Activated gamma-delta T cell treated with Interleukin-2 at 50 U/mL for 16 hours (primary cell): ENCODE data around the gene VWA3B.
"Not testable (repeated sequence)": the region's sequence is repeated elsewhere in the genome, so short reads cannot be mapped to it uniquely, and the experiment has no call there.

Experiments
- DNase-seq: peaks from one replicate; pipeline ENCODE4 v3.0.0-alpha.2; 2020

VWA3B gene

DNA sequence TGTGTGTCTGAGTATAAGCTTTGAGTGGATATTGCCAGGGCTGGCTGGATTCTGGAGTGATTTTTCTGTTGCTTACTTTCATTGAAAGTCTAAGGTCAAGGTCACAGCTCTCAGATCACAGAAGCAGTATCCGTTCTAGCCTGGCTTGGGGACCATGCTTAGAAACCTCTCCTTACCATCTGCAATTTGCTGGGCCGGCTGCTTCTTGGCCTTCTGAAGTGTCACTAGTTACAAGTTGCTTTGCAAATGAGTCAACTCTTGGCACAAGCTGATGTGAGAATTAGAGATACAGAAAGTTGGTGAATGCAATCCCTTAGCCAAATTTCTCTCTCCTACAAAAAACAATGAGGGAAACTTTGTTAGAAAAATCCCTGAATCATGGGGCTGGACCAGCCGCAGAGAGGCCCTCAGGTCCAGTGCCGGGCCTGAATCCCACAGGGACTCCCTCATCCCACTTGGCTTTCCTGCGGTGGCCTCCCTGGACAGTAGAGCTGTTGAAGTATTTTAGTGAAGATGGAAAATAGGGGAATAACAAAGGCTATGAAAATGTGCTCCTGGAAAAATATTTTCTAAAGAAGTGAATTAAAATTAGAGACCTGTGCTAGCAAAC, 166.6 kb downstream of the VWA3B start:
- DNase-seq: no peak

DNA sequence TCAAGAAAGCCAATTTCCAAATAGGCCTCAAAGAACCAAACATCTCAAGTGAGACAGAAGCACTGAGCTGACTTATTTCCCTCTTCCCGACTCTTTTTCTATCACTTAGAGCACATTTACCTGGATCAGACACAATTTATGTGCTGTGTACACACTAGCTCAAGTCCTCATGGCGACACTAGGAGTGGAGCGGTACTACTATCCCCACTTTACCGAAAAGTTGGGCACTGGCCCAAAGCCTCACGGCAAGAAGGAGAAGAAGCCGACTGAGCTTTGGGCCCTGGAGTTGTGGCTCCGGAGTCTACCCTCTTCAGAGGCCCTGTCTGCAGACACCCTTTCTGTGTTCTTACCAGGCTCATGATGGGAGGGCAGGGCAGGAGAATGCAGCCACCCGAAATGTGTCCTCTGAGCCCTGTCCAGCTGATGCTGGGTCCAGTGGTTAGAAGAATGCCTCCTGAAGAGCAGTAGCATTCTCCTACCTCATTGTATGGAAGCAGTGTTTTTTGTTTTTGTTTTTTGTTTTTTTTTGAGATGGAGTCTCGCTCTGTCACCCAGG, 167.6 kb downstream of the VWA3B start:
- DNase-seq: no peak

DNA sequence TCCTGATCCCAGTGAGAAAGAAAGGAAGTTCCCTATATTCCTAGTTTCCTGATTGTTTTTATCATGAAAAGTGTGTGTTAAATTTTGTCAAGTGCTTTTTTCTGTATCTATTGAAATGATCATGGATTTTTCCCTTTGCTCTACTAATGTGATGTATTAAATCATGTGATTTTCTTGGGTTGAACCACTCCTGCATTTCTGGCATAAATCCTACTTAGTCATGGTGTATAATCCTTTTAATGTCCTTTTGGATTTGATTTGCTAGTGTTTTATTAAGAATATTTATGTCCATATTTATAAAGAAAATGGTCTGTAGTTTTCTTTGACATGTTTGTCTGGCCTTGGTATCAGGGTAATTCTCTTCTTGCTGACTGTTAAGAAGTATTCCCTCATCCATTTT, 171.9 kb downstream of the VWA3B start:
- DNase-seq: no peak

DNA sequence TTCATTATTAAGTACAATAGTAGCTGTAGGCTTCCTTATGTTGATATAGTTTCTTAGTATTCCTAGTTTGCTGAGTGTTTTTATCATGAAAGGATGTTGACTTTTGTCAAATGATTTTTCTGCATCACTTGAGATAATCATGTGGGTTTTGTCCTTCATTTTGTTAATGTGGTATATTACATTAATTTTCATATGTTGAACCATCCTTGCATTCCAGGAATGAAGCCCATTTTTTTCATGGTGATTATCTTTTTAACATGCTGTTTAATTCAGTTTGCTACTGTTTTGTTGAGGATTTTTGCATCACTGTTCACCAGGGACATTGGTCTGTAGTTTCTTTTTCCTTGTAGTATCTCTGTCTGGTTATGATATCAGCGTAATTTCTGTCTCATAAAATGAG, 176.4 kb downstream of the VWA3B start:
- no peak for DNase-seq

DNA sequence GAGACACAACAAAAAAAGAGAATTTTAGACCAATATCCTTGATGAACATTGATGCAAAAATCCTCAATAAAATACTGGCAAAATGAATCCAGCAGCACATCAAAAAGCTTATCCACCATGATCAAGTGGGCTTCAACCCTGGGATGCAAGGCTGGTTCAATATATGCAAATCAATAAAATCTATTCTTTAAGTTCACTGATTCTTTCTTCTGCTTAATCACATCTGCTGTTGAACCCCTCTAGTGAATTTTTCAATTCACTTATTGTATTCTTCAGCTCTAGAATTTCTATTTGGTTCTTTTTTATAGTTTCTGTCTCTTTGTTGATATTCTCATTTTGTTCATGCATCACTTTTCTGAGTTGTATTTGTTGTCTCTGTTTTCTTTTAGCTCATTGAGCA, 181.3 kb downstream of the VWA3B start:
- not testable (repeated sequence) for DNase-seq

DNA sequence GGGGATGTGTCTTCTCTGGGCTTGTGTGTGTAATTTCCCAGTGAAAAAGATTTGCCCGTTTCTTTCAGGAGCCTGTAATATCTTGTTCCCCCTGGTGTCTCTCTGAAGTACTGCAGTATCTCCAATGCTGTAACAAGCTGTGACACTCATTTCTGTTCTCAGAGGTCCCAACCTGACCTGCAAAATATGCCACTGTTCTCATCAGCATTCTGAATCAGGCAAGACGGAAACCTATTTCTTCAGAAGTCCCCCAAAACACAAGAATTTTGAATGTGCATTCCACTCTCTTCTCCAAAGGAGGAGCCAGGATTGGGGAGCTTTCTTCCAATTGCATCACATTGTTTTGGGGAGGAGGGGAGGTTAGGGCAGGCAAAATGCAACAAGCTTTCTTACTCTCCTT, 182.3 kb downstream of the VWA3B start:
- DNase-seq: no peak

DNA sequence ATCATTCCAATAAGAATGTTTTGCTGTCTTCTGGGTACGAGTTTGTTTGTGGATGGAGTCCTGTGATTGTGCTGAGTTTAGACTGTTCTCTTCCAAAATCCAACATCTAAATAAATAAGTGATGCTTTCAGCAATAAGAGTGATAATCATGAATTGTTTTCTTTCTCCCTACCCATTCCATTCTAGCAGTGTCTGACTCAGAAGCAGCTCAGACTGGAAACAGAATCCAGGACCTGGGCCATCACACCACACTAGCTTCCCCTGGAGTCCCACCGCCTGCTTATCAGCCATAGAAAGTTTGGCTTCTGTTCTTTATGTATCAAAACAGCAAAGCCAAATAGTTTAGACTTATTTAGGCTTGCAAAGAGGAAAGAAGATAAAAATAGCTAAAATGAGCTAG, 182.9 kb downstream of the VWA3B start:
- no peak for DNase-seq

DNA sequence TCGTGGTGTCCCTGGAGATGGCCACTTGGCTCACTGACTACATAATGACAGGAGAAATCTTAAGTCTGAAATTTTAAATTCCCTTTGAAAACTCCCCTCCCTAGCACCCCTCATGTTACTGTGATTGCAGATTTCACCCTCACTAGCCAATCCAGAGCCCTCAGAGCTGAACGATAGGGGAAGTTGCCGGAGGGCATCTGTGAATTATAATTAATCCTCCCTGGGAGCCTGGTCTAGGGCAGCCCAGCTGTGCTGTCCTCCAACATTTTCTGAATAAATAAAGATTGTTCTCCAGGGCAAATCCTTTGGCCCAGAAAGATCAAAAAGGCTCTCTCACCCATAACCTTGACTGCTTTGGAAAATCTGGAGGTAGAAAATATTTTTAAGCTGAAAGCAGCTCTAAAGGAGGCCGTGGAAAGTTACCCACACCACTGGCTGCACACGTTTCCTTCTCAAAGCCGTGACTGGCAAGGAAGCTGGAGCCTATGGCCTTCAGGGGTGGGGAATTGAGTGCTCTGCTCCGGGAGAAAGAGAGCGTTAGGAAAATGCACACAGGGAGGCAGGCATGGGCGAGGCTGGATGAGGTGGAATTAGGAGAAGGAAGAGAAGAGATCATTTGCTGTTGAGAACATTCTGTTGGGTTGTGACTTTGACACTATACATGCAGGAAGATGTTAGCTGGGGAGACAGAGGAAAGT, 190.3 kb downstream of the VWA3B start:
- DNase-seq: no peak

DNA sequence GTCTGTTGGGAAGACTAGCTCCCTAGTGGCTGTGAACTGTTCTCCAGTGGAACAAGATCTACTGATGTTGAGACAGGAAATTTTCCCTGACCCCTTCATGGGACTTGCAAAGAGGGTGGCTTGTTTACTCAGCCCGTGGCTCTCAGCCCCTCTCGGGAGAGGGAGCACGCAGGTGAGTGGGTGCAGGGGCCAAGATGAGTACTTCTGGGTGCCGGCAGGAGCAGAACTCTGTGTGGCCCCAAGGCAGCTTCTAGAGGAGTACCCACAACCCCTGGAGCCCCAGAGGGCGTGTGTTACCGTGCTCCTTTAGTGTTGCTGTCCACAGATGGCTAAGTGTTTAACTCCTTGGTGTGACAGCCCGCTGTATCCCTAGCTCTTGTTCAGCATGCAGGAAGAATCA, 191.1 kb downstream of the VWA3B start:
- no peak for DNase-seq

DNA sequence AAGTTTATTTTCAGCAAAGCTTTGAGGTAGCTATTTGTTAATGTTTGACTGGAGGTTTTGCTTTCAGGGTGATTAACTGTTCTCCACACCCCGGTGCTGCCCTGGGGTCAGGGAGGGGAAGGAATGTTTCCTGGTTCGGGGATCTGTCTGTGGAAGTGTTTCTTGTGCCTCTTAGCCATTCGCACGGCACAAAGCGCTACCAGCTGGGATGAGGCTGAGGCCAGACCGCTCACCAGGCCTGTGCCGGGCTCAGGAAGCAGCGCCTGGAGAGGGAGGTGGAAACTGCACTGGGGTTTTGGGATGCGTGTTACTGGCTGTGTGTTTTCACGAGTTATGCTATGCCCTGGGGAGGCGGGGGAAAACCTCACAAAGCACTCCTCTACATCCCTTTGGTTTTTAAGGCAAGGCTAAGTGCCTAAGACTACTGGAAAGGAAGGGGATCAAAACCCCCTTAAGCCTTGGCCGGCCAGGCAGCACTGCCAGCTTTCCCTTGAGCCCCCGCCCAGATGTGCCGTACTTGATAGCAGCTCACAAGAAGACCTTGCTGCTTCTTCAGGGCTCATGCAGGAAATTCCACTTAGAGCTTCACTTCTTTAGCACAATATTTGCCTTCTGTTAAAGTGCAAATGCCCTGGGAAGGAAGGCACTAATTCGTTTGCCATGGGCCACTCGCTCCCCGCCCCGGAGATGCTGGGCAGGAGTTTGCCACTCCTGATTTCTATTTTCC, 193.6 kb downstream of the VWA3B start:
- DNase-seq: no peak

DNA sequence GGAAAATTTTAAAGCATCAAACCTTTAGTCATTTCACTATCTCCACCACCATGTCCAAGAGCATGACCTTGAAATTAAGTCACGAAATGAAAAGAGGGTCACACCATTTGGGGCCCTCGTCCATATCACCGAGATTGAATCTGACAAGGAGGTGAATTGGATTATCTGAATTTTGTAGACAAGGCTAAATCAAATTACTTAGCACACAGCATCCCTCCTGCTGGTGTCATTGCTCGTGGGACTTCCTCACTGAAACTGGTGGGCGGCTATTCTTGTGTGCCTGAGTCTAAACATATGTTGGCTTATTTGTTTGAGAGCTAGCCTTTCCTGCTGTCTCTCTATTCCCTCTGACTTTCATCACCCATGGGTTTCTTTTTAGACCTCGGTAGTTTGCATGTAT, 194.6 kb downstream of the VWA3B start:
- no peak for DNase-seq

DNA sequence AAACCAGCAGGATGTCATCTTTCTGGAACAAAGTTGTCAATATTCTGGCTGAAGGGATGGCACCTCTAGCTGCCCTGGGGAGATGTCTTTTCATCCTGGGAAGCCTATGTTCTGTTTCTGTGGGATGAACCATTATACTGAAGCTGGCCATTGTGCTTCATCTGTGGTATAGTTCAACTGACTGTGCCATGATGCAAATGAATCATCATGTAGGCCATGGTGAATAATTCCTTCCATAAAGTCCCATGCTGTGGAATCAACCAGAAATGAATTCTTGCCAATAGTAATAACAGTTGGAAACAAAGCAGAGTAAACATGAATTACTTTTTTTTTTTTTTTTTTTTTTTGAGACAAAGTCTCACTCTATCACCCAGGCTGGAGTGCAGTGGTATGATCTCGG, 195.1 kb downstream of the VWA3B start:
- DNase-seq: no peak

DNA sequence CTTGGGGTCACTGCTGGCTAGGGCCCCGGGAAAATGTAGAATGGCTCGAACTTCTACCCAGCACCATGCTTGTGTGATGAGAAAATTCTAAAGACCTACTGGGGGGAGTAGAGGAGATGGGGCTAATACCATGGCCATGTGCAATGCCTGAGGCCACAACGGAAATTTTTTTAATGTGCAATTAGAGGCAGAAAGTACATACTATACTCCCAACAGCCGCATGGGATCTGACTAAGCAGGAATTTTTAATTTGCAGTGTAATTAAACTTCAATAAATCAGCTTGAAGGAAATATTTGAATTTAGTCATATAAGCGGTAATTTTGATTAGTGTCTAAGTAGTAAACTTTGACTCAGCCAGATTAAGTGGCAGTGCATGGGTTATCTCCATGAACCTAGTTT, 206.1 kb downstream of the VWA3B start:
- no peak for DNase-seq

DNA sequence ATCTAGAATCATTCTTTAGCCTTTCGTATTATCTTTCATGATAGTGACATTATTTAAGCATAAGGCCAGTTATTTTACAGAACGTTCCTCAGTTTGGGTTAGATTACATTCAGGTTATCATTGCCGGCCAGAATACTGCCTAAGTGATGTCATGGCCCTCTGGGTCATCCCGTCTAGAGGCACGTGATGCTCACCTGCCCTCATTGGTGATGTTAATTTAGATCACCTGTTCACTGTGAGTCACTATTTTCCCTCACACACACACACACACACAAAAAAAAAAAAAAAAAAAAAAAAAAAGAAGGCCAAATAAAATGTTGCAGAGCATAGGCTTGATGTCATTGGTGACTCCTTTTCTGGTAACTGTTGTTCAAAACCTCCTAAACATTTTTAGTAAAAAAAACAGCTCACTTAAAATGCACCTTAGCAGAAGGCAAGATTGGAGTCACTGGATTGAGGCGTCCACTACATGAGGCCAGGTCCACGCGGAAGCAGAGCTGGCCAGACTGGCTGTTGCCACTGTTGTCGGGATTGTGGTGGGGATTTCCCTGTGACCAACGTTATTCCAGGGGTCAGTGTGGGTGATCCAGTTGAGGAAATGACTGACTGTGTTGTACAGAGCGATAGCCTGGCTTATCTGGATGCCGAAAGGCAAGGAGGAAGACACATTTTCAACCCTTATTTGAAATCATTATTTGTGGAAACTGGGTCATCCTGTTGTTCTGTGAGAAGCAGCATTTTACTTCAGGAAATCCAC, 207.1 kb downstream of the VWA3B start:
- DNase-seq: no peak

DNA sequence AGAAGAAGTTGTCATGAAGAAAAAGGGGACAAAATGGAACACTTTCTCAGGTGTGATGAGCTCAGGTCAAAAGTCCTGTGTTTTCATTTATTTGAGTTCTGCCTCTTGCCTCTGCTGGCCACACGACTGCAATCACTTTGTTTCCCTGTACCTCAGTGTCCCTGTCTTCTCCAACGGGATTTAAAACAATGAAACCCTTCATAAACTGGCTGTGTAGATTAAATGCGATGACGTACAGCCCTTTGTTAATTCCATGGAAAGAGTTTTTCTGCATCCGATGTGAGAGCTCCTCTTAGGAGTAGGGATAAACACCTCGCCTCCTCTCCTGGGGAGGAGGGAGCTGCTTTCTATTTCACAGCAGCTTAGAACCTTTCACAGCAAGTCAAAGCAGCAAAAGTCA, 207.7 kb downstream of the VWA3B start:
- DNase-seq: no peak

DNA sequence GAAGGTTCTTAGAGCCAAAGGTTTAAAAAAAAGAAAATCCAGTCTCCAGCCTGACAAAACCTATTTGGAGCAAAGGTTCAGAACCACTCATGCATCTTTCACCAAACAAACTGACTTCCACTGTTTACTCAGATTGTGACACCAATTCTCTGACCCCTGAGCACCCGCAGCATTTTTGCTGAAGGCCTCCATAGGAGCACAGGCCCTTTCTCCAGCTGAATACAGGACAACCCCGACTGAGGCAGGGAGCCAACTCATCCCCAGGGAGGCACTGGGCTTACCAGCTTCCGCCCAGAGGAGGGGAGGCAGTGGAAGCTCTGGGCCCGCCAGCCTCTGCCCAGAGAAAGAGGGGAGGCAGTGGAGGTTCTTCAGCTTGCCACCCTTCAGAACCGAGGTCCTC, 208.3 kb downstream of the VWA3B start:
- DNase-seq: no peak

DNA sequence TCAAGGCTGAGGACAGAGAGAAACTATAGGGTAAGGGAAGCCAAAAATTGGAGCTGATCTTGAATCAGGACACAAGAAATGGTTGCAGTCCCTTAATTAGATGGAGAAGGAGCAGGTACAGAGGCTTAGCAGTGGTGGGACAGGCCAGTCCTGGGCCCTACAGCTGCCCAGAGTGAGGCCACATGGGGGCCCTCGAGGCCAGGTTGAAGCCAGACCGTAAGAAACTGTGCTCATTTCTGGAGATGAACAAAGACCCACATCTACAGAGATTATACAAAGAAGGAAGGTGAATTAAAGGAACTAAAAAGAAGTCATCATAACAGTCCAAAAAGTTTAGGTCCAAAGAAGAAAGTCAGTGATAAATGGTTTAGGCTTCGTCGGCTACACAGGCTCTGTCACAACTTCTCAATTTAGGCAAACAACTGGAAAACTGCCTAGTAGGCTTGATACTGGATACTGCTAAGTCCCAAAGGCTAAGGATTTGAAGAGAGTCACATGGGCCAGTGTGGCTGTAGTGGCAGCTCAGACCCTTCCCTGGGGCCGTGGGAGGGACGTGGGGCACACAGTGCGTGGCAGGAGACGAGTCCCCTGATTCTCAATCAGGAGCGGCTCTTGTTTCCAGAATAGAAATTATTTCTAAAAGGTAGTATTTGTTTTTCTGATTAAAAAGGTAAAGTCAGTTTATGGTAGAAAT, 208.9 kb downstream of the VWA3B start:
- no peak for DNase-seq

DNA sequence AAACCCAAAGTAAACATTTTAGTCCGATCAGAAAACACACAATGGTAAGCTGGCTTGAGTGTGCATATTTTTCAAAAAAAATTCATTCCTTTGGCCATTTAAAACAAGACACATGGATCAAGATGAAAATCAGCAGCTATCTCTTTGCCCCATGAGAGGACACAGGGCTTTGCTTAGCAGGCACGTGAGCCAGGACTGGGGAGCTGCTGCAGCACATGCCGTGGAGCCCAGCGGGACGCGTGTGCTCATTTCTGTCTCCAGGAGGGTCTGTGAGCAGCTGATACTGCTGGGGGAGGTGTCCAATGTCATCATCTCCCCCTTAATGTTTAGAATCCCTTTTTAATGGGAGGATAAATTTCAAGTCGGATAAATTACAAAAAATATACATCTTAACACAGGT, 209.5 kb downstream of the VWA3B start:
- no peak for DNase-seq

DNA sequence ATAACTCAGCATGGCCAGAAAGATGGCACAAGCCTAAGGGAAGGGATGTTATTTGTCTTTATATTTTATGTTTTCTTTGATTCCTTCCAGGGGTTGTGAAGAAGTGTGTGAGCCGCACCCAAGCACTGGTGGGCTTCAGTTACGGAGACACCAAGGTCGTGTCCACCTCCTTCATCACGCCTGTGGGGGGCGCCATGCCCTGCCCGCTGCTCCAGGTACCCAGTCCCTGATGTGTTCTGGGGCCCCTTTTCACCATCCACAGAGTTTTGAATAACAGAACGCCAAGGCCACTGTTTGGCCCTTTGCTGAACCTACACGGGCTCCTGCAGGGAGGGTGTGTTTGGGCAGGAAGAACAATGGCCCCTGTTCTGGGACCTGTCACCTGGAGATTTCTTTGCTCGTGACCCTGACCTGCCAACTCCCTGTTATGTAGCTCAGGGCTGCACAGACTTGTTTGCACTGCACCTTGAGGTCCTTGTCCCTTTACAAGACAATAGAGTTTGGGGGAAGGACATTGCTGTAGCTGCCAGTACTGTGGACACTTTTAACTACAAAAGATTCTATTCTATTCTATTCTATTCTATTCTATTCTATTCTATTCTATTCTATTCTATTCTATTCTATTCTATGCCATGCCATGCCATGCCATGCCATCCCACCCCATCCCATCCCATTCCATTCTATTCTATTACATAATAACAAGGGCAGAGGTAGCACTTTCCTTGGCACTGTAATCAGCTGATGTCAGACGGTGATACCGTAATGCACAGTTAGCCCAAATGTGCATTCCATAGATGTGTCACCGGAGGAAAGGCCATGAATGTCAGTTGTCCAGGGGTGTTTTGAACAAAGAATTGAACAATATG, 211.1 kb downstream of the VWA3B start:
- no peak for DNase-seq

DNA sequence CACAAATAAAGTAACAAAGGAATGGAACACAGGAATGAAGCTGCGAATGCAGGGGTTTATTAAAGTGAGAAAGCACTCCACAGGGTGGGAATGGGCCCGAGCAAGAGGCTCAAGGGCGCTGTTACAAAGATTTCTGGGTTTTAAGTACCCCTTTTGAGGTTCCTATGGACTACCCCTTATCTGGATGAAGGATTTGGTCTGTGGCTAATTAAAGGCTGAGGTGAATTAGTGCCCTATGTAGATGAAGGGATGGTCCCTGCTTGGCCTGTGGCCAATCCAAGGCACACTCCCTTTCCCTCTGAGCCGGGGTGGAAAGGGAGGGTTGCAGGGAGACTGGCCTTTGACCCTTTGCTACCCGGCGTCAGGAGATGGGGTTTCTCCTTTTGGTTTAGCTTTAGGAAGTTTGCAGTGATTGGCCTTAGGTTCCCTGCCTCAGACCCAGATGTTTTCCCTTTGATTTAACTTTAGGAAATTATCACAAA, 211.8 kb downstream of the VWA3B start:
- DNase-seq: no peak

DNA sequence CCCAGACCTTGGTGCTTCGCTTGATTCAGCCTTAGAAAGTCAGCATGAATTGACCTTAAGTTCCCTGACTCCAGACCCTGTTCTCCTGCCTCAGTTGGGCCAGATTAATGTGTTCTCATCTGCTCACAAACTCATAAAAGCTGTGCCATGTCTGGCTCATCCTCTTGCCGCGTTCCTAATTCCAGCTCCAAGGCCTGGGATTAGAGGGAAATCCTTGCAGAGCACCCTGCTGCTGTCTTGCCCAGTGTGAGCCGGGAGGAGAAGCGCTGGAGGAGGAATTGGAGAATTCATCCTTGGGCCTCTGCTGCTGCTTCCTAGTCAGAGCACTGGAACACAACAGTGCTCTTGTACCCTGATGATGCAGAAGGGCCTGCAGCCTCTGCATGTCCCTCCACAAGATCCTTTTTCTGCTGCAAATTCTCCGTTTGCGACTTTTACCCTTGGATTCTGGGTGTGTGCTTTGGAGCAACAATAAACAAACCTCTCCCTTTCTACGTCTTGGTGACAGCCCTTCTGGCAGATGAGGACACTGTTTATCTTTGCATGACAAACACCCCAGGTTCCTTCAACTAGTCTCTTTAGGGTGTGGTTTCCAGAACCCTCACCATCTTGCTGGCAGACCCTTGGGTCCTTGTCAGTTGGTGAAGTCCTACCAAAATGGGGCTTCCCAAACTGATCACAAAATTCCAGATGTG, 212.4 kb downstream of the VWA3B start:
- DNase-seq: no peak
